ENCODE data around the gene PYGB. TPM values are rescaled to one million over a fixed set of nuclear protein-coding genes. Genes with fewer than 3 reads are reported as not detected.
"Not testable (repeated sequence)": the region's sequence is repeated elsewhere in the genome, so short reads cannot be mapped to it uniquely, and the experiment has no call there.

PYGB gene
- total and polyA plus RNA-seq, 4 donors = 37.9 to 143 (median 94.0) TPM

- H3K36me3 ChIP-seq (ENCODE audit: control insufficient read depth in 1 of 2, insufficient read depth in 2 of 2, low read length in 1 of 2); ATAC-seq (ENCODE audit: low FRiP score); DNase-seq; intact Hi-C loops (cut with DNase I); H3K27ac ChIP-seq (ENCODE audit: low read depth in 1 of 2, low read length in 2 of 2); H3K4me1 ChIP-seq (ENCODE audit: control insufficient read depth in 1 of 2, insufficient read depth in 2 of 2, low read length in 2 of 2); H3K9me3 ChIP-seq (ENCODE audit: control insufficient read depth, low read length); H3K27me3 ChIP-seq (ENCODE audit: control insufficient read depth in 1 of 2, insufficient read depth in 2 of 2, low read length in 1 of 2); H3K4me3 ChIP-seq (ENCODE audit: low read length in 2 of 2): not testable (repeated sequence)
- WGBS, 2 donors = 81 to 88% methylated on average over 8 of the region's 8 CpGs
Observed at GRCh38 chr20:25234009-25234849, 13.7 kb upstream of the PYGB start.

- H3K9me3 ChIP-seq (ENCODE audit: control insufficient read depth, low read length) = no peaks in the 10 kb centered on the region
- H3K27ac ChIP-seq (ENCODE audit: low read depth in 1 of 2, low read length in 2 of 2) = peak overlapping the region in 1 of 2 donors; percentile 66
- H3K36me3 ChIP-seq (ENCODE audit: control insufficient read depth in 1 of 2, insufficient read depth in 2 of 2, low read length in 1 of 2) = no peaks in the 10 kb centered on the region
- intact Hi-C loops (cut with DNase I) = loop anchor here in 1 of 2 donors (5.0 kb wide), 1 partner anchor 194 kb away; no protein-coding TSS in a partner anchor
- H3K4me1 ChIP-seq (ENCODE audit: control insufficient read depth in 1 of 2, insufficient read depth in 2 of 2, low read length in 2 of 2) = no peaks in the 10 kb centered on the region
- ATAC-seq (ENCODE audit: low FRiP score) = no peak
- H3K4me3 ChIP-seq (ENCODE audit: low read length in 2 of 2) = no peak overlapping the region
- H3K27me3 ChIP-seq (ENCODE audit: control insufficient read depth in 1 of 2, insufficient read depth in 2 of 2, low read length in 1 of 2) = no peaks in the 10 kb centered on the region
- DNase-seq = no peak
- 83 to 87% methylated on average over 15 of the region's 15 CpGs for WGBS, 2 donors
Observed at GRCh38 chr20:25236450-25237304, 11.2 kb upstream of the PYGB start.

GRCh38 chr20:25237610-25238318, 10.1 kb upstream of the PYGB start:
- peak; percentile 94 for ATAC-seq (ENCODE audit: low FRiP score)
- intact Hi-C loops (cut with DNase I) = loop anchor here in 1 of 2 donors (1.0 to 5.0 kb wide), 2 partner anchors 10 to 195 kb away; no protein-coding TSS in a partner anchor
- H3K4me1 ChIP-seq (ENCODE audit: control insufficient read depth in 1 of 2, insufficient read depth in 2 of 2, low read length in 2 of 2) = no peaks in the 10 kb centered on the region
- no peaks in the 10 kb centered on the region for H3K9me3 ChIP-seq (ENCODE audit: control insufficient read depth, low read length)
- H3K4me3 ChIP-seq (ENCODE audit: low read length in 2 of 2) = no peak overlapping the region
- 29 to 30% methylated on average over 10 of the region's 10 CpGs for WGBS, 2 donors
- H3K27ac ChIP-seq (ENCODE audit: low read depth in 1 of 2, low read length in 2 of 2) = peak overlapping the region; percentile 57 to 83
- H3K27me3 ChIP-seq (ENCODE audit: control insufficient read depth in 1 of 2, insufficient read depth in 2 of 2, low read length in 1 of 2) = no peaks in the 10 kb centered on the region
- H3K36me3 ChIP-seq (ENCODE audit: control insufficient read depth in 1 of 2, insufficient read depth in 2 of 2, low read length in 1 of 2) = no peaks in the 10 kb centered on the region
- peak in 1 of 2 donors; percentile 84 for DNase-seq

GRCh38 chr20:25238319-25239037, 9.4 kb upstream of the PYGB start:
- no peaks in the 10 kb centered on the region for H3K27me3 ChIP-seq (ENCODE audit: control insufficient read depth in 1 of 2, insufficient read depth in 2 of 2, low read length in 1 of 2)
- H3K27ac ChIP-seq (ENCODE audit: low read depth in 1 of 2, low read length in 2 of 2) = peak overlapping the region in 1 of 2 donors; percentile 70
- H3K9me3 ChIP-seq (ENCODE audit: control insufficient read depth, low read length) = no peaks in the 10 kb centered on the region
- ATAC-seq (ENCODE audit: low FRiP score) (no peak), DNase-seq (peak in 1 of 2 donors; percentile 54)
- no peaks in the 10 kb centered on the region for H3K36me3 ChIP-seq (ENCODE audit: control insufficient read depth in 1 of 2, insufficient read depth in 2 of 2, low read length in 1 of 2)
- H3K4me1 ChIP-seq (ENCODE audit: control insufficient read depth in 1 of 2, insufficient read depth in 2 of 2, low read length in 2 of 2) = no peaks in the 10 kb centered on the region
- H3K4me3 ChIP-seq (ENCODE audit: low read length in 2 of 2) = no peak overlapping the region
- intact Hi-C loops (cut with DNase I) = loop anchor here in 1 of 2 donors (1.0 to 5.0 kb wide), 2 partner anchors 9 to 196 kb away; no protein-coding TSS in a partner anchor
- 69 to 72% methylated on average over 12 of the region's 12 CpGs for WGBS, 2 donors

GRCh38 chr20:25239387-25240370, 8.2 kb upstream of the PYGB start:
- H3K27ac ChIP-seq (ENCODE audit: low read depth in 1 of 2, low read length in 2 of 2) = no peak overlapping the region
- no peak overlapping the region for H3K4me3 ChIP-seq (ENCODE audit: low read length in 2 of 2)
- no peaks in the 10 kb centered on the region for H3K27me3 ChIP-seq (ENCODE audit: control insufficient read depth in 1 of 2, insufficient read depth in 2 of 2, low read length in 1 of 2)
- no peaks in the 10 kb centered on the region for H3K36me3 ChIP-seq (ENCODE audit: control insufficient read depth in 1 of 2, insufficient read depth in 2 of 2, low read length in 1 of 2)
- no peak for ATAC-seq (ENCODE audit: low FRiP score)
- intact Hi-C loops (cut with DNase I) = loop anchor here in 1 of 2 donors (5.0 kb wide), 1 partner anchor 197 kb away; no protein-coding TSS in a partner anchor
- no peak for DNase-seq
- no peaks in the 10 kb centered on the region for H3K4me1 ChIP-seq (ENCODE audit: control insufficient read depth in 1 of 2, insufficient read depth in 2 of 2, low read length in 2 of 2)
- H3K9me3 ChIP-seq (ENCODE audit: control insufficient read depth, low read length) = no peaks in the 10 kb centered on the region
- 91 to 93% methylated on average over 19 of the region's 19 CpGs for WGBS, 2 donors

GRCh38 chr20:25240851-25241658, 6.8 kb upstream of the PYGB start:
- intact Hi-C loops (cut with DNase I); H3K27me3 ChIP-seq (ENCODE audit: control insufficient read depth in 1 of 2, insufficient read depth in 2 of 2, low read length in 1 of 2); H3K36me3 ChIP-seq (ENCODE audit: control insufficient read depth in 1 of 2, insufficient read depth in 2 of 2, low read length in 1 of 2); H3K4me1 ChIP-seq (ENCODE audit: control insufficient read depth in 1 of 2, insufficient read depth in 2 of 2, low read length in 2 of 2); ATAC-seq (ENCODE audit: low FRiP score); H3K9me3 ChIP-seq (ENCODE audit: control insufficient read depth, low read length); DNase-seq; H3K4me3 ChIP-seq (ENCODE audit: low read length in 2 of 2); H3K27ac ChIP-seq (ENCODE audit: low read depth in 1 of 2, low read length in 2 of 2): not testable (repeated sequence)
- 89 to 93% methylated on average over 9 of the region's 9 CpGs for WGBS, 2 donors

- H3K4me1 ChIP-seq (ENCODE audit: control insufficient read depth in 1 of 2, insufficient read depth in 2 of 2, low read length in 2 of 2); DNase-seq; H3K36me3 ChIP-seq (ENCODE audit: control insufficient read depth in 1 of 2, insufficient read depth in 2 of 2, low read length in 1 of 2); H3K9me3 ChIP-seq (ENCODE audit: control insufficient read depth, low read length); intact Hi-C loops (cut with DNase I); H3K27me3 ChIP-seq (ENCODE audit: control insufficient read depth in 1 of 2, insufficient read depth in 2 of 2, low read length in 1 of 2); H3K4me3 ChIP-seq (ENCODE audit: low read length in 2 of 2); H3K27ac ChIP-seq (ENCODE audit: low read depth in 1 of 2, low read length in 2 of 2); ATAC-seq (ENCODE audit: low FRiP score): not testable (repeated sequence)
- 75 to 83% methylated on average over 4 of the region's 4 CpGs for WGBS, 2 donors
Observed at GRCh38 chr20:25241659-25241955, 6.3 kb upstream of the PYGB start.
